H1 (cell line): ENCODE data around the gene TRAF3IP1. TPM values are rescaled to one million over a fixed set of nuclear protein-coding genes. Genes with fewer than 3 reads are reported as not detected.

Experiments
- PHF8 ChIP-seq: fragments of 200-600 bp; sonication (generic); conservative IDR thresholded peaks from 2 replicates; pipeline ENCODE4 v1.7.1; 2012; ENCODE audit warnings: low read depth, mild to moderate bottlenecking, inconsistent platforms, low read length, moderate library complexity
- SP2 ChIP-seq: IDR thresholded peaks from 2 replicates; pipeline ENCODE4 v1.6.1; 2012; ENCODE audit warnings: mild to moderate bottlenecking, low read length, inconsistent platforms
- polyA plus RNA-seq, 7 experiments: library from polyadenylated mRNA; depleted of rRNA in 3 of 7; stranded (reverse) in 5 of 7; unstranded in 2 of 7; fragments of >200 nt in 5 of 7; fragments of 200-250 nt in 2 of 7; gene quantifications; 1 replicate in 5 of 7; 2 replicates in 1 of 7; 4 replicates in 1 of 7; pipeline versions ENCODE4 v1.2.1 to v1.2.3, GENCODE V29; 2011 to 2013; ENCODE audit warnings: missing spikeins in 2 of 7, mixed read lengths in 2 of 7
- total RNA-seq: library from RNA; stranded (reverse); fragmentation: NEBNext Ultra II Directional; extraction: Animal tissue kit (Norgen Biotek cat#: 25700); gene quantifications from 2 replicates; pipeline ENCODE4 v1.2.1, GENCODE V29; 2021

The TRAF3IP1 gene
- total and polyA plus RNA-seq, 2 of the 8 experiments (the other 6 are each of a cell fraction or from before 2014, with no cell fraction given), result 2.3 to 17.5 TPM

DNA sequence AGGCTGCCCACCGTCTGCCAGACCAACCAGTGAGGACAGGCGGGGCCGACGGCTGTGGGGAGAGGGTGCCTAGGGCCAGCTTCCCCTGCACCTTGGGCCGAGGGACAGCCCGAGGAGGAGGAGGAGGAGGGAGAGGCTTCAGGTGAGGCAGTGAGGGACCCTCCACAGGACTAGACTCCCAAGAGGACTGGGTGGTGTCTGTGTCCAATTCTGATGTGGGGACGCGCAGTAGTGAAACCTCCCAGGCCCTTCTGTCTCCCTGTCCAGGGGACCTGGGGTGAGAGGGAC, 86.6 kb downstream of the TRAF3IP1 start (continued):
- TF ChIP-seq PHF8 (no peak), SP2 (no peak)
- TF ChIP-seq, all 59 proteins: peak for 0
